GM12878 (cell line): ENCODE results near the gene SLC36A3. TPM values are rescaled to one million over a fixed set of nuclear protein-coding genes. Genes with fewer than 3 reads are reported as not detected.

Source experiments
- ATAC-seq: fragments of 200-7000 bp; cut with Tn5 transposase; 3 replicates; pipeline ENCODE4 v1.9.1; 2020; ENCODE audit warnings: mild to moderate bottlenecking, moderate library complexity
- BruUV-seq: library from RNA; stranded (reverse); fragments of 400-500 nt; replicated peaks from 2 replicates; lab custom pipeline; 2021; lab: Mats Ljungman, UMichigan
- CTCF ChIA-PET: fragments of 300-600 bp; sonication (Branson Sonifier 250); formaldehyde crosslinking; extraction: SDS; loops from one replicate; lab custom pipeline; 2021; ENCODE audit warnings: inconsistent platforms; lab: Yijun Ruan, JAX
- POLR2A ChIA-PET: fragments of 350-600 bp; formaldehyde crosslinking; extraction: SDS; loops from one replicate; lab custom pipeline; 2021; ENCODE audit warnings: inconsistent platforms; lab: Charles Lee
- RAD21 ChIA-PET: fragments of 300-600 bp; sonication (Branson Sonifier 250); formaldehyde crosslinking; loops from one replicate; lab custom pipeline; 2023; ENCODE audit warnings: antibody characterized with exemption; ENCODE audit not compliant: unreplicated experiment; lab: Charles Lee
- SMC1A ChIA-PET: fragments of 300-600 bp; sonication (Branson Sonifier 250); formaldehyde crosslinking; loops from one replicate; lab custom pipeline; 2023; ENCODE audit not compliant: unreplicated experiment, uncharacterized antibody; lab: Charles Lee
- DNase-seq: peaks from one replicate; pipeline ENCODE4 v3.0.0-alpha.2; 2011; ENCODE audit warnings: low read depth, low spot score
- FAIRE-seq: peaks from 3 replicates; lab custom pipeline; 2011; peaks lifted over from hg19 to GRCh38; lab: Jason Lieb, UNC
- H2AFZ ChIP-seq: 2 replicates; pipeline ENCODE4 v1.6.0; 2011; ENCODE audit warnings: low read depth, low read length, control low read depth; ENCODE audit not compliant: control insufficient read depth
- H3K27ac ChIP-seq: 2 replicates; pipeline ENCODE4 v1.5.1; 2011; ENCODE audit warnings: control low read depth; ENCODE audit not compliant: control insufficient read depth, insufficient read depth
- H3K27me3 ChIP-seq, 2 experiments: replicated peaks in 1 of 2; 2 replicates each; pipeline versions ENCODE4 v1.6.0 to v1.6.1; 2011; ENCODE audit warnings: low read length in 1 of 2; ENCODE audit not compliant: control insufficient read depth in 2 of 2, insufficient read depth in 2 of 2
- H3K36me3 ChIP-seq, 2 experiments: 2 replicates each; pipeline ENCODE4 v1.5.1; 2011; ENCODE audit warnings: low read length in 1 of 2; ENCODE audit not compliant: control insufficient read depth in 2 of 2, insufficient read depth in 2 of 2
- H3K4me1 ChIP-seq: 2 replicates; pipeline ENCODE4 v1.6.1; 2011; ENCODE audit warnings: mild to moderate bottlenecking, low read length, moderate library complexity, mixed read lengths; ENCODE audit not compliant: control insufficient read depth, insufficient read depth
- H3K4me2 ChIP-seq: 2 replicates; pipeline ENCODE4 v1.6.0; 2011; ENCODE audit warnings: control low read depth; ENCODE audit not compliant: control insufficient read depth, insufficient read depth
- H3K4me3 ChIP-seq: fragments of 200-600 bp; sonication (generic); 2 replicates; pipeline ENCODE4 v1.5.1; 2016
- H3K79me2 ChIP-seq: 2 replicates; pipeline ENCODE4 v1.6.0; 2011; ENCODE audit warnings: low read length; ENCODE audit not compliant: control insufficient read depth, insufficient read depth
- H3K9ac ChIP-seq: 2 replicates; pipeline ENCODE4 v1.8.0; 2011; ENCODE audit warnings: low read length, control low read depth, mixed read lengths; ENCODE audit not compliant: control insufficient read depth, insufficient read depth
- H3K9me3 ChIP-seq: replicated peaks from 3 replicates; pipeline ENCODE4 v1.5.1; 2011; ENCODE audit warnings: mild to moderate bottlenecking, low read length; ENCODE audit not compliant: control insufficient read depth, insufficient read depth
- H4K20me1 ChIP-seq: 2 replicates; pipeline ENCODE4 v1.6.0; 2011; ENCODE audit not compliant: control insufficient read depth, insufficient read depth
- CHD4 ChIP-seq: fragments of 200-600 bp; sonication (generic); IDR thresholded peaks from 2 replicates; pipeline ENCODE4 v1.6.1; 2016; ENCODE audit warnings: mild to moderate bottlenecking
- CUX1 ChIP-seq: IDR thresholded peaks from 2 replicates; pipeline ENCODE4 v1.6.1; 2012; ENCODE audit warnings: improper control_type of control experiment, low read depth, low read length; ENCODE audit not compliant: insufficient replicate concordance
- HDGF ChIP-seq: fragments of 450-650 bp; IDR thresholded peaks from 2 replicates; pipeline ENCODE4 v1.6.1; 2016; ENCODE audit warnings: antibody characterized with exemption
- NR2C2 ChIP-seq: IDR thresholded peaks from 2 replicates; pipeline ENCODE4 v1.6.1; 2011; ENCODE audit warnings: borderline replicate concordance, low read depth; ENCODE audit not compliant: control insufficient read depth, insufficient read length
- RBBP5 ChIP-seq: fragments of 200-600 bp; sonication (generic); conservative IDR thresholded peaks from 2 replicates; pipeline ENCODE4 v1.6.1; 2016
- RCOR1 ChIP-seq: conservative IDR thresholded peaks from 2 replicates; pipeline ENCODE4 v1.6.1; 2012; ENCODE audit warnings: low read depth, low read length, improper control_type of control experiment
- RELA ChIP-seq: fragments of 450-650 bp; IDR thresholded peaks from 2 replicates; pipeline ENCODE4 v1.8.0; 2014; ENCODE audit warnings: borderline replicate concordance; ENCODE audit not compliant: partially characterized antibody
- SIN3A ChIP-seq: IDR thresholded peaks from 2 replicates; pipeline ENCODE4 v1.6.1; 2012; ENCODE audit warnings: low read depth, low read length, improper control_type of control experiment
- SUZ12 ChIP-seq: fragments of 200-600 bp; sonication (generic); IDR thresholded peaks from one replicate; pipeline ENCODE4 v1.6.1; 2018; ENCODE audit warnings: antibody characterized with exemption, mild to moderate bottlenecking; ENCODE audit not compliant: unreplicated experiment
- WRNIP1 ChIP-seq: IDR thresholded peaks from 2 replicates; pipeline ENCODE4 v1.6.1; 2011; ENCODE audit warnings: low read depth, low read length, improper control_type of control experiment, borderline replicate concordance
- ZBTB33 ChIP-seq: fragments of 450-650 bp; IDR thresholded peaks from 2 replicates; pipeline ENCODE4 v1.6.1; 2017; ENCODE audit warnings: mild to moderate bottlenecking
- WGBS: methylation state at CpG from one replicate; pipeline ENCODE4 v1.1.6; 2016; ENCODE audit warnings: low lambda C conversion rate; ENCODE audit not compliant: insufficient replicate concordance, insufficient coverage; ENCODE audit errors: missing lambda C conversion rate; 5-methylcytosine and 5-hydroxymethylcytosine counted together
- in situ Hi-C: fragments of 300-500 bp; cut with MboI; formaldehyde crosslinking; loops from 9 replicates; pipeline ENCODE4 v1.14.3; 2018; ENCODE audit warnings: mixed read lengths
- intact Hi-C: fragments of 100-400 bp; cut with micrococcal nuclease; formaldehyde crosslinking; loops from one replicate; pipeline ENCODE4 v1.14.2; 2022; ENCODE audit not compliant: unreplicated experiment
- polyA plus RNA-seq, 11 experiments: library from polyadenylated mRNA; depleted of rRNA in 4 of 11; unstranded in 6 of 11; stranded (reverse) in 5 of 11; fragments of >200 nt; fragmentation: Nextera tagmentation in 4 of 11; fragmentation: Illumina TruSeq in 1 of 11; extraction: Ambion mirVana in 4 of 11; extraction: Trizol in 1 of 11; gene quantifications; 1 replicate in 1 of 11; 2 replicates in 10 of 11; pipeline versions ENCODE4 v1.2.1 to v1.2.3, GENCODE V29; 2011 to 2016; ENCODE audit warnings: inconsistent platforms in 2 of 11, missing spikeins in 2 of 11, low read depth in 1 of 11
- total RNA-seq, 4 experiments: library from RNA; depleted of rRNA in 3 of 4; stranded (reverse); fragments of >200 nt in 3 of 4; fragmentation: Illumina TruSeq in 1 of 4; extraction: Trizol in 1 of 4; gene quantifications; 2 replicates each; pipeline versions ENCODE4 v1.2.1 to v1.2.3, GENCODE V29; 2013 to 2021
- TF ChIP-seq, protein P1 (sequence below): fragments of 450-650 bp; IDR thresholded peaks from 2 replicates; pipeline ENCODE4 v1.6.1; 2018; ENCODE audit warnings: borderline replicate concordance, mild to moderate bottlenecking; ENCODE audit not compliant: partially characterized antibody
- TF ChIP-seq, protein P2 (sequence below): IDR thresholded peaks from 2 replicates; pipeline ENCODE4 v1.6.1; 2012; ENCODE audit warnings: low read depth, low read length, improper control_type of control experiment

The SLC36A3 gene
- total and polyA plus RNA-seq, 10 of the 15 experiments (the other 5 are each of a cell fraction or from before 2014, with no cell fraction given): 0.03 TPM; not detected in 9

DNA sequence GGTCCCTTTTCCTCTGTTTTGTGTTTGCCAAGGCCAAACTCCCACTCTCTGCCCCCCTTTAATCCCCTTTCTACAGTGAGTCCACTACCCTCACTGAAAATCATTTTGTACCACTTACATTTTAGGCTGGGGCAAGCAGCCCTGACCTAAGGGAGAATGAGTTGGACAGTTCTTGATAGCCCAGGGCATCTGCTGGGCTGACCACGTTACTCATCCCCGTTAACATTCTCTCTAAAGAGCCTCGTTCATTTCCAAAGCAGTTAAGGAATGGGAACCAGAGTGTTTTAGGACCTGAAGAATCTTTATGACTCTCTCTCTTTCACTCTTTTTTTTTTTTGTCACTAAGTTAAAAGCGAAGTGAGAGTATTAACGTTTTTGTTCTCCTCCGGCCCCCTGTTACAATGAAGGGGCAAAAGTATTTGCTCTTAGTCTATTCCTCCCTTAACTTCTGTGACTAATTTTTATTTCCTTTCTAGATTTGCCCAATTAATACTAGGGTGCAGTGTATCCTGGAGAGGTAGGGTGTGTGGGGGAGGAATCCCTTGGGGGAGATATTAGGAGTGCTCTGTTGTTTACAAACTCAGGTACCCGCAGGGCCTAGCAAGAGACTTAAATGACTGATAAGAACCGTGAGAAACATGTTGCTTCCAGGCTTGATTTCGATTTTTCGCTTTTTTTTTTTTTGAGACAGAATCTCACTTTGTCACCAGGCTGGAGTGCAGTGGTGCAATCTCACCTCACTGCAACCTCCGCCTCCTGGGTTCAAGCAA is 35.9 kb downstream of the SLC36A3 start:
- Histone ChIP-seq H3K79me2 (peaks cover 2% of the 10 kb centered on the region), H3K4me2 (no peak overlapping the region), H3K27ac (no peak overlapping the region), H3K9me3 (no peaks in the 10 kb centered on the region), H3K27me3 (no peaks in the 10 kb centered on the region), H4K20me1 (no peaks in the 10 kb centered on the region), H3K36me3 (peaks cover 23 to 24% of the 10 kb centered on the region in 2 experiments), H3K9ac (no peak overlapping the region), H3K4me1 (peaks cover 8% of the 10 kb centered on the region), H2AFZ (no peak overlapping the region), H3K4me3 (no peak overlapping the region)
- intact Hi-C loops (no loop called here), in situ Hi-C loops (no loop called here)
- CTCF ChIA-PET: no interaction called here
- no peak for DNase-seq
- SMC1A ChIA-PET: no interaction called here
- no peak for ATAC-seq
- POLR2A ChIA-PET: no interaction called here
- no peak for FAIRE-seq
- BruUV-seq: no TSS peak
- RAD21 ChIA-PET: no interaction called here
- WGBS: 93% methylated on average over 11 of the region's 11 CpGs
- TF ChIP-seq RBBP5: no peak
- TF ChIP-seq NR2C2: no peak
- TF ChIP-seq SUZ12: no peak
- TF ChIP-seq ZBTB33: no peak
- TF ChIP-seq, protein P1, sequence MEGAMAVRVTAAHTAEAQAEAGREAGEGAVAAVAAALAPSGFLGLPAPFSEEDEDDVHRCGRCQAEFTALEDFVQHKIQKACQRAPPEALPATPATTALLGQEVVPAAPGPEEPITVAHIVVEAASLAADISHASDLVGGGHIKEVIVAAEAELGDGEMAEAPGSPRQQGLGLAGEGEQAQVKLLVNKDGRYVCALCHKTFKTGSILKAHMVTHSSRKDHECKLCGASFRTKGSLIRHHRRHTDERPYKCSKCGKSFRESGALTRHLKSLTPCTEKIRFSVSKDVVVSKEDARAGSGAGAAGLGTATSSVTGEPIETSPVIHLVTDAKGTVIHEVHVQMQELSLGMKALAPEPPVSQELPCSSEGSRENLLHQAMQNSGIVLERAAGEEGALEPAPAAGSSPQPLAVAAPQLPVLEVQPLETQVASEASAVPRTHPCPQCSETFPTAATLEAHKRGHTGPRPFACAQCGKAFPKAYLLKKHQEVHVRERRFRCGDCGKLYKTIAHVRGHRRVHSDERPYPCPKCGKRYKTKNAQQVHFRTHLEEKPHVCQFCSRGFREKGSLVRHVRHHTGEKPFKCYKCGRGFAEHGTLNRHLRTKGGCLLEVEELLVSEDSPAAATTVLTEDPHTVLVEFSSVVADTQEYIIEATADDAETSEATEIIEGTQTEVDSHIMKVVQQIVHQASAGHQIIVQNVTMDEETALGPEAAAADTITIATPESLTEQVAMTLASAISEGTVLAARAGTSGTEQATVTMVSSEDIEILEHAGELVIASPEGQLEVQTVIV: no peak
- TF ChIP-seq RCOR1: no peak
- TF ChIP-seq RELA: no peak
- TF ChIP-seq CHD4: no peak
- no peak for TF ChIP-seq HDGF
- TF ChIP-seq, protein P2, sequence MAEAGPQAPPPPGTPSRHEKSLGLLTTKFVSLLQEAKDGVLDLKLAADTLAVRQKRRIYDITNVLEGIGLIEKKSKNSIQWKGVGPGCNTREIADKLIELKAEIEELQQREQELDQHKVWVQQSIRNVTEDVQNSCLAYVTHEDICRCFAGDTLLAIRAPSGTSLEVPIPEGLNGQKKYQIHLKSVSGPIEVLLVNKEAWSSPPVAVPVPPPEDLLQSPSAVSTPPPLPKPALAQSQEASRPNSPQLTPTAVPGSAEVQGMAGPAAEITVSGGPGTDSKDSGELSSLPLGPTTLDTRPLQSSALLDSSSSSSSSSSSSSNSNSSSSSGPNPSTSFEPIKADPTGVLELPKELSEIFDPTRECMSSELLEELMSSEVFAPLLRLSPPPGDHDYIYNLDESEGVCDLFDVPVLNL: no peak
- TF ChIP-seq SIN3A: no peak
- TF ChIP-seq WRNIP1: no peak
- TF ChIP-seq CUX1: no peak
